BE2C (cell line): ENCODE measurements around the gene UPK3A.

Experiments
- DNase-seq: peaks from one replicate; pipeline ENCODE4 v3.0.0-alpha.2; 2020
- H3K27me3 ChIP-seq: fragments of 250-450 bp; sonication (Bioruptor Pico); 2 replicates; pipeline ENCODE4 v1.5.1; 2020; ENCODE audit warnings: mild to moderate bottlenecking
- H3K36me3 ChIP-seq: fragments of 250-450 bp; sonication (Bioruptor Pico); 2 replicates; pipeline ENCODE4 v1.5.1; 2020; ENCODE audit warnings: mild to moderate bottlenecking
- H3K4me1 ChIP-seq: fragments of 250-450 bp; sonication (Bioruptor Pico); 2 replicates; pipeline ENCODE4 v1.5.1; 2020
- H3K4me3 ChIP-seq: 2 replicates; pipeline ENCODE4 v1.5.1; 2011; ENCODE audit warnings: low read depth, low read length
- H3K9me3 ChIP-seq: fragments of 250-450 bp; sonication (Bioruptor Pico); 2 replicates; pipeline ENCODE4 v1.5.1; 2020
- CTCF ChIP-seq: IDR thresholded peaks from 2 replicates; pipeline ENCODE4 v1.5.1; 2012; ENCODE audit warnings: mild to moderate bottlenecking, low read depth, low read length

The UPK3A gene

GRCh38 chr22:45310331-45310976 is 25.7 kb downstream of the UPK3A start:
- H3K4me3 ChIP-seq: peak overlapping the region; percentile 70
- TF ChIP-seq CTCF: no peak
- H3K9me3 ChIP-seq: no peaks in the 10 kb centered on the region
- no peak for DNase-seq
- H3K4me1 ChIP-seq: peaks cover 7% of the 10 kb centered on the region
- peaks cover 5% of the 10 kb centered on the region; the same call in 1 of the 2 replicates for H3K36me3 ChIP-seq
- no peaks in the 10 kb centered on the region for H3K27me3 ChIP-seq

- Histone ChIP-seq H3K4me3 (peak overlapping the region; percentile 70), H3K36me3 (peaks cover 5% of the 10 kb centered on the region; the same call in 1 of the 2 replicates), H3K4me1 (peaks cover 7% of the 10 kb centered on the region), H3K9me3 (no peaks in the 10 kb centered on the region), H3K27me3 (no peaks in the 10 kb centered on the region)
- DNase-seq: no peak
- no peak for TF ChIP-seq CTCF
These were observed 26.3 kb downstream of the UPK3A start for GRCh38 chr22:45310977-45311531.

GRCh38 chr22:45312415-45312814 is 27.7 kb downstream of the UPK3A start:
- Histone ChIP-seq H3K27me3 (no peaks in the 10 kb centered on the region), H3K4me3 (no peak overlapping the region), H3K4me1 (peaks cover 13% of the 10 kb centered on the region), H3K9me3 (no peaks in the 10 kb centered on the region), H3K36me3 (peaks cover 5% of the 10 kb centered on the region; the same call in 1 of the 2 replicates)
- no peak for DNase-seq
- no peak for TF ChIP-seq CTCF

- DNase-seq: no peak
- H3K4me3 ChIP-seq: no peak overlapping the region
- H3K36me3 ChIP-seq: peaks cover 5% of the 10 kb centered on the region; the same call in 1 of the 2 replicates
- peaks cover 15% of the 10 kb centered on the region for H3K4me1 ChIP-seq
- H3K9me3 ChIP-seq: no peaks in the 10 kb centered on the region
- no peak for TF ChIP-seq CTCF
- no peaks in the 10 kb centered on the region for H3K27me3 ChIP-seq
These were observed 28.1 kb downstream of the UPK3A start for GRCh38 chr22:45312856-45313255.

GRCh38 chr22:45314054-45314721 is 29.4 kb downstream of the UPK3A start:
- DNase-seq: peak; percentile 85
- Histone ChIP-seq H3K36me3 (peaks cover 5% of the 10 kb centered on the region; the same call in 1 of the 2 replicates), H3K4me1 (peaks cover 29% of the 10 kb centered on the region), H3K27me3 (no peaks in the 10 kb centered on the region), H3K4me3 (peak overlapping the region; percentile 44), H3K9me3 (no peaks in the 10 kb centered on the region)
- TF ChIP-seq CTCF: no peak

- Histone ChIP-seq H3K4me1 (peaks cover 35% of the 10 kb centered on the region), H3K4me3 (peak overlapping the region; percentile 44; the same call in 1 of the 2 replicates)
- no peak for TF ChIP-seq CTCF
These were observed 30.0 kb downstream of the UPK3A start for GRCh38 chr22:45314786-45315185.

More at GRCh38 chr22:45314786-45315185, 30.0 kb downstream of the UPK3A start:
- peaks cover 5% of the 10 kb centered on the region; the same call in 1 of the 2 replicates for H3K36me3 ChIP-seq
- no peak for DNase-seq
- no peaks in the 10 kb centered on the region for H3K9me3 ChIP-seq
- H3K27me3 ChIP-seq: no peaks in the 10 kb centered on the region
